B cell (primary cell): ENCODE results near the gene ALG2.

ENCODE experiments used
- EZH2 ChIP-seq: IDR thresholded peaks from 2 replicates; pipeline ENCODE4 v1.6.1; 2012; ENCODE audit warnings: borderline replicate concordance, low read depth, mild to moderate bottlenecking, moderate library complexity, low read length; ENCODE audit not compliant: insufficient read depth, poor library complexity, severe bottlenecking
- TF ChIP-seq, protein P1 (sequence below): fragments of 200-600 bp; IDR thresholded peaks from one replicate; pipeline ENCODE4 v1.8.0; 2022; ENCODE audit warnings: antibody characterized with exemption, mild to moderate bottlenecking

DNA sequence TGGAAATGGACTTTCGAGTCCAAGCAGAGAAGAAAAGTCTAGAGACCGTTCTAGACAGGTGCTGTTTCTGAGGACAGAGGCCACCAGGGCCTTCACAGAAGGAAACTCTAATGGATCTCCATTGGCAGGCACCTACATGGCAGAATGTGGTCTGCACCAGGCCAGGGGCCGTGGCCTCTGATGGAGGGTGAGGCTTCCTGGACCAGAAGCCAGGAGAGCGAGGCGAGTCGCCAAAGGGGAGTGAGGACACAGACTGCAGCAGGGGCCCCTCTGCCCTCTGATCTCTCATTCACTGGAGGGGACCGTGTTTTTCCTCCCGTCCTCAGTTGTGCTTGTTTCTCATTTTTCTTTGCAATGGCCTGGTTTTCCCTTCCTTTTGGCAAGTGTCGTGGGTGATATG is 41.1 kb downstream of the ALG2 start:
- TF ChIP-seq, protein P1, sequence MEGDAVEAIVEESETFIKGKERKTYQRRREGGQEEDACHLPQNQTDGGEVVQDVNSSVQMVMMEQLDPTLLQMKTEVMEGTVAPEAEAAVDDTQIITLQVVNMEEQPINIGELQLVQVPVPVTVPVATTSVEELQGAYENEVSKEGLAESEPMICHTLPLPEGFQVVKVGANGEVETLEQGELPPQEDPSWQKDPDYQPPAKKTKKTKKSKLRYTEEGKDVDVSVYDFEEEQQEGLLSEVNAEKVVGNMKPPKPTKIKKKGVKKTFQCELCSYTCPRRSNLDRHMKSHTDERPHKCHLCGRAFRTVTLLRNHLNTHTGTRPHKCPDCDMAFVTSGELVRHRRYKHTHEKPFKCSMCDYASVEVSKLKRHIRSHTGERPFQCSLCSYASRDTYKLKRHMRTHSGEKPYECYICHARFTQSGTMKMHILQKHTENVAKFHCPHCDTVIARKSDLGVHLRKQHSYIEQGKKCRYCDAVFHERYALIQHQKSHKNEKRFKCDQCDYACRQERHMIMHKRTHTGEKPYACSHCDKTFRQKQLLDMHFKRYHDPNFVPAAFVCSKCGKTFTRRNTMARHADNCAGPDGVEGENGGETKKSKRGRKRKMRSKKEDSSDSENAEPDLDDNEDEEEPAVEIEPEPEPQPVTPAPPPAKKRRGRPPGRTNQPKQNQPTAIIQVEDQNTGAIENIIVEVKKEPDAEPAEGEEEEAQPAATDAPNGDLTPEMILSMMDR, result no peak
- TF ChIP-seq EZH2, result no peak
